Liver (tissue), 9 donors: ENCODE measurements around the gene HPS1. TPM values are rescaled to one million over a fixed set of nuclear protein-coding genes. Genes with fewer than 3 reads are reported as not detected.

Source experiments
- DNase-seq: peaks from one replicate; pipeline ENCODE4 v3.0.0-alpha.2; 2017; ENCODE audit warnings: low spot score
- H3K27ac ChIP-seq, 2 donors: one replicate each; pipeline ENCODE4 v1.7.0; 2013; ENCODE audit warnings: inconsistent platforms in 2 of 2, low read length in 2 of 2, control low read depth in 1 of 2, low read depth in 1 of 2, mild to moderate bottlenecking in 1 of 2
- H3K27me3 ChIP-seq, 4 donors: one replicate each; pipeline versions ENCODE4 v1.6.1 to v1.7.0; 2013; ENCODE audit warnings: low read length in 3 of 4, inconsistent platforms in 1 of 4, mild to moderate bottlenecking in 1 of 4, moderate library complexity in 1 of 4; ENCODE audit not compliant: control insufficient read depth in 4 of 4, insufficient read depth in 4 of 4
- H3K36me3 ChIP-seq, 4 donors: one replicate each; pipeline versions ENCODE4 v1.6.1 to v1.7.0; 2013; ENCODE audit warnings: low read length in 3 of 4, mild to moderate bottlenecking in 3 of 4, low read depth in 1 of 4, moderate library complexity in 1 of 4; ENCODE audit not compliant: control insufficient read depth in 4 of 4, insufficient read depth in 3 of 4
- H3K4me1 ChIP-seq, 4 donors: one replicate each; pipeline versions ENCODE4 v1.6.1 to v1.7.0; 2013; ENCODE audit warnings: low read length in 3 of 4, mild to moderate bottlenecking in 3 of 4, moderate library complexity in 1 of 4; ENCODE audit not compliant: control insufficient read depth in 4 of 4, insufficient read depth in 4 of 4
- H3K4me3 ChIP-seq, 3 donors: one replicate each; pipeline versions ENCODE4 v1.6.1 to v1.7.0; 2013; ENCODE audit warnings: low read length in 3 of 3, control low read depth in 1 of 3, low read depth in 1 of 3, mild to moderate bottlenecking in 1 of 3
- H3K9ac ChIP-seq, 2 donors: one replicate each; pipeline ENCODE4 v1.7.0; 2013; ENCODE audit warnings: low read length in 2 of 2, mild to moderate bottlenecking in 2 of 2, moderate library complexity in 2 of 2, control low read depth in 1 of 2, low read depth in 1 of 2
- H3K9me3 ChIP-seq, 4 donors: one replicate each; pipeline versions ENCODE4 v1.6.1 to v1.7.0; 2013; ENCODE audit warnings: low read length in 3 of 4; ENCODE audit not compliant: control insufficient read depth in 4 of 4
- EGR1 ChIP-seq, 2 donors: IDR thresholded peaks; 2 replicates each; pipeline ENCODE4 v1.6.1; 2016 to 2018; ENCODE audit warnings: antibody characterized with exemption in 2 of 2, low read depth in 2 of 2
- FOXA1 ChIP-seq: IDR thresholded peaks from 2 replicates; pipeline ENCODE4 v1.6.1; 2016; ENCODE audit warnings: antibody characterized with exemption
- FOXA2 ChIP-seq: IDR thresholded peaks from 2 replicates; pipeline ENCODE4 v1.6.1; 2016; ENCODE audit warnings: antibody characterized with exemption
- GABPA ChIP-seq, 2 donors: IDR thresholded peaks in 1 of 2; conservative IDR thresholded peaks in 1 of 2; 2 replicates each; pipeline ENCODE4 v1.6.1; 2016; ENCODE audit warnings: antibody characterized with exemption in 2 of 2, mild to moderate bottlenecking in 1 of 2, moderate library complexity in 1 of 2
- HNF4A ChIP-seq, 2 donors: conservative IDR thresholded peaks; 2 replicates each; pipeline ENCODE4 v1.6.1; 2016; ENCODE audit warnings: antibody characterized with exemption in 2 of 2, mild to moderate bottlenecking in 2 of 2
- HNF4G ChIP-seq: IDR thresholded peaks from 2 replicates; pipeline ENCODE4 v1.6.1; 2016; ENCODE audit warnings: antibody characterized with exemption
- JUND ChIP-seq, 2 donors: IDR thresholded peaks; 2 replicates each; pipeline ENCODE4 v1.6.1; 2016; ENCODE audit warnings: antibody characterized with exemption in 2 of 2
- NR2F2 ChIP-seq: IDR thresholded peaks from 2 replicates; pipeline ENCODE4 v1.6.1; 2016; ENCODE audit warnings: antibody characterized with exemption
- RAD21 ChIP-seq, 2 donors: IDR thresholded peaks; 2 replicates each; pipeline ENCODE4 v1.6.1; 2016; ENCODE audit warnings: antibody characterized with exemption in 2 of 2, mild to moderate bottlenecking in 2 of 2
- REST ChIP-seq: IDR thresholded peaks from 2 replicates; pipeline ENCODE4 v1.6.1; 2016; ENCODE audit warnings: antibody characterized with exemption, mild to moderate bottlenecking
- RXRA ChIP-seq, 2 donors: IDR thresholded peaks; 2 replicates each; pipeline ENCODE4 v1.6.1; 2017 to 2018; ENCODE audit warnings: antibody characterized with exemption in 2 of 2, mild to moderate bottlenecking in 1 of 2
- SP1 ChIP-seq: IDR thresholded peaks from 2 replicates; pipeline ENCODE4 v1.6.1; 2018; ENCODE audit warnings: antibody characterized with exemption, mild to moderate bottlenecking
- TAF1 ChIP-seq: conservative IDR thresholded peaks from 2 replicates; pipeline ENCODE4 v1.6.1; 2016; ENCODE audit warnings: antibody characterized with exemption, mild to moderate bottlenecking
- YY1 ChIP-seq: IDR thresholded peaks from 2 replicates; pipeline ENCODE4 v1.6.1; 2016; ENCODE audit warnings: antibody characterized with exemption, mild to moderate bottlenecking
- ZBTB33 ChIP-seq: IDR thresholded peaks from 2 replicates; pipeline ENCODE4 v1.6.1; 2016; ENCODE audit warnings: antibody characterized with exemption
- WGBS: extraction: QIAGEN DNeasy Blood & Tissue Kit; methylation state at CpG from one replicate; pipeline ENCODE4 v1.1.7; 2013; 5-methylcytosine and 5-hydroxymethylcytosine counted together
- polyA plus RNA-seq, 2 donors: library from polyadenylated mRNA; stranded (reverse) in 1 of 2; unstranded in 1 of 2; fragments of 200-250 nt in 1 of 2; fragments of >200 nt in 1 of 2; fragmentation: Nextera tagmentation in 1 of 2; extraction: Ambion mirVana in 1 of 2; gene quantifications; one replicate each; pipeline versions ENCODE4 v1.2.1 to v1.2.3, GENCODE V29; 2013 to 2015
- total RNA-seq, 2 donors: library from RNA; depleted of rRNA; stranded (reverse); fragments of >200 nt; gene quantifications; one replicate each; pipeline ENCODE4 v1.2.3, GENCODE V29; 2014
- TF ChIP-seq, protein P1 (sequence below): IDR thresholded peaks from 2 replicates; pipeline ENCODE4 v1.6.1; 2016; ENCODE audit warnings: antibody characterized with exemption
- TF ChIP-seq, protein P2 (sequence below): IDR thresholded peaks from 2 replicates; pipeline ENCODE4 v1.6.1; 2016; ENCODE audit warnings: antibody characterized with exemption
- TF ChIP-seq, protein P3 (sequence below): fragments of 150-350 bp; IDR thresholded peaks from 2 replicates; pipeline ENCODE4 v1.5.1; 2017; ENCODE audit warnings: improper control_type of control experiment, low read depth, low read length; ENCODE audit not compliant: missing input control
- donor health status: healthy.
- donor health status: healthy.
- donor health status: healthy.
- donor health status: healthy.
- donor health status: healthy.

Gene HPS1
- total and polyA plus RNA-seq, 4 donors: 19.9 to 56.7 (median 29.8) TPM

GRCh38 chr10:98483658-98484057, 36.9 kb upstream of the HPS1 start:
- no peak for TF ChIP-seq FOXA1
- no peak for TF ChIP-seq RXRA (IDR thresholded peaks at IDR 0.05)
- Histone ChIP-seq H3K4me1 (no peaks in the 10 kb centered on the region), H3K9ac (no peak overlapping the region), H3K4me3 (no peak overlapping the region), H3K36me3 (no peaks in the 10 kb centered on the region), H3K9me3 (peaks cover 0 to 4% (median 2%) of the 10 kb centered on the region in 4 donors), H3K27ac (no peak overlapping the region), H3K27me3 (peaks cover 0 to 8% (median 0%) of the 10 kb centered on the region in 4 donors)
- no peak for DNase-seq

DNA sequence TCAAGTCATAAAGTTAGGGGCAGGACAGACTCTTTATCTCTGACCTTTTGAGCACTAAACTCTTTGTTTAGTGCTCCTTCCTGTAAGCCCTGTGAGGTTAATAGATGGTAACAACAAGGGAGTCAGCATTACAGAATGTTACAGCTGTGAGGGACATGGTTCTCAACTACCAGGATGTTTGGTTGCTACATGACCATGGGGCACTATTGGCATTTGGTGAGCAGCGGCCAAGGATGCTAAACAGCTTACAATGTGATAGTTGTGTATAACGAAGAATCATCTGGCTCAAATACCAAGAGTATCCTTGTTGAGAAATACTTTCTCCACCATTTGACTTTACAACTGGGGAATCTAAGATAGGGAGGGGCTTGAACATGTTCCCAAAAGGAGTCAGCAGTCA, 35.4 kb upstream of the HPS1 start:
- Histone ChIP-seq H3K9me3 (peaks cover 0 to 4% (median 2%) of the 10 kb centered on the region in 4 donors), H3K4me1 (no peaks in the 10 kb centered on the region), H3K27ac (no peak overlapping the region), H3K4me3 (no peak overlapping the region), H3K27me3 (peaks cover 0 to 4% (median 0%) of the 10 kb centered on the region in 4 donors), H3K36me3 (no peaks in the 10 kb centered on the region), H3K9ac (no peak overlapping the region)
- WGBS: 94% methylated on average over 2 of the region's 2 CpGs
- no peak for TF ChIP-seq NR2F2
- no peak for TF ChIP-seq RAD21 (IDR thresholded peaks at IDR 0.05)
- no peak for TF ChIP-seq HNF4G
- no peak for TF ChIP-seq TAF1
- no peak for TF ChIP-seq FOXA1
- no peak for TF ChIP-seq REST
- no peak for TF ChIP-seq SP1
- TF ChIP-seq YY1: no peak
- TF ChIP-seq, protein P1, sequence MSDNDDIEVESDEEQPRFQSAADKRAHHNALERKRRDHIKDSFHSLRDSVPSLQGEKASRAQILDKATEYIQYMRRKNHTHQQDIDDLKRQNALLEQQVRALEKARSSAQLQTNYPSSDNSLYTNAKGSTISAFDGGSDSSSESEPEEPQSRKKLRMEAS: no peak
- no peak for TF ChIP-seq RXRA (IDR thresholded peaks at IDR 0.05)
- TF ChIP-seq FOXA2: no peak
- no peak for TF ChIP-seq JUND (IDR thresholded peaks at IDR 0.05)
- no peak for TF ChIP-seq ZBTB33
- no peak for TF ChIP-seq HNF4A (conservative IDR thresholded peaks at IDR 0.05)
- TF ChIP-seq, protein P2, sequence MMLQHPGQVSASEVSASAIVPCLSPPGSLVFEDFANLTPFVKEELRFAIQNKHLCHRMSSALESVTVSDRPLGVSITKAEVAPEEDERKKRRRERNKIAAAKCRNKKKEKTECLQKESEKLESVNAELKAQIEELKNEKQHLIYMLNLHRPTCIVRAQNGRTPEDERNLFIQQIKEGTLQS: no peak
- TF ChIP-seq, protein P3, sequence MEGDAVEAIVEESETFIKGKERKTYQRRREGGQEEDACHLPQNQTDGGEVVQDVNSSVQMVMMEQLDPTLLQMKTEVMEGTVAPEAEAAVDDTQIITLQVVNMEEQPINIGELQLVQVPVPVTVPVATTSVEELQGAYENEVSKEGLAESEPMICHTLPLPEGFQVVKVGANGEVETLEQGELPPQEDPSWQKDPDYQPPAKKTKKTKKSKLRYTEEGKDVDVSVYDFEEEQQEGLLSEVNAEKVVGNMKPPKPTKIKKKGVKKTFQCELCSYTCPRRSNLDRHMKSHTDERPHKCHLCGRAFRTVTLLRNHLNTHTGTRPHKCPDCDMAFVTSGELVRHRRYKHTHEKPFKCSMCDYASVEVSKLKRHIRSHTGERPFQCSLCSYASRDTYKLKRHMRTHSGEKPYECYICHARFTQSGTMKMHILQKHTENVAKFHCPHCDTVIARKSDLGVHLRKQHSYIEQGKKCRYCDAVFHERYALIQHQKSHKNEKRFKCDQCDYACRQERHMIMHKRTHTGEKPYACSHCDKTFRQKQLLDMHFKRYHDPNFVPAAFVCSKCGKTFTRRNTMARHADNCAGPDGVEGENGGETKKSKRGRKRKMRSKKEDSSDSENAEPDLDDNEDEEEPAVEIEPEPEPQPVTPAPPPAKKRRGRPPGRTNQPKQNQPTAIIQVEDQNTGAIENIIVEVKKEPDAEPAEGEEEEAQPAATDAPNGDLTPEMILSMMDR: no peak
- no peak for TF ChIP-seq GABPA (IDR thresholded peaks at IDR 0.05 in 1 of 2, conservative IDR thresholded peaks at IDR 0.05 in 1 of 2)
- no peak for TF ChIP-seq EGR1 (IDR thresholded peaks at IDR 0.05; ENCODE audit: low read depth in 2 of 2)
- no peak for DNase-seq
